Panc1 (cell line): Measurements from ENCODE around the gene MEGF11. TPM values are rescaled to one million over a fixed set of nuclear protein-coding genes. Genes with fewer than 3 reads are reported as not detected.

ENCODE experiments used
- ATAC-seq: fragments of 200-7000 bp; cut with Tn5 transposase; 2 replicates; pipeline ENCODE4 v1.9.1; 2020; ENCODE audit warnings: mild to moderate bottlenecking, moderate library complexity
- BruUV-seq: library from RNA; stranded (reverse); fragments of 400-500 nt; replicated peaks from 2 replicates; lab custom pipeline; 2021; lab: Mats Ljungman, UMichigan
- CTCF ChIA-PET: fragments of 300-600 bp; sonication (Branson Sonifier 250); formaldehyde crosslinking; loops from one replicate; lab custom pipeline; 2022; ENCODE audit warnings: antibody characterized with exemption; lab: Charles Lee
- POLR2A ChIA-PET: fragments of 300-600 bp; sonication (Branson Sonifier 250); formaldehyde crosslinking; loops from one replicate; lab custom pipeline; 2022; ENCODE audit warnings: antibody characterized with exemption; lab: Charles Lee
- DNase-seq: peaks from one replicate; pipeline ENCODE4 v3.0.0-alpha.2; 2010; ENCODE audit warnings: low read depth, low spot score
- H3K27ac ChIP-seq: 2 replicates; pipeline ENCODE4 v1.5.1; 2011; ENCODE audit warnings: mild to moderate bottlenecking, low read length, inconsistent platforms
- H3K27me3 ChIP-seq: fragments of 200-500 bp; sonication (Bioruptor generic); 2 replicates; pipeline ENCODE4 v1.6.0; 2014; ENCODE audit warnings: low read length, inconsistent platforms; ENCODE audit not compliant: control insufficient read depth, insufficient read depth
- H3K36me3 ChIP-seq: fragments of 200-500 bp; sonication (Bioruptor generic); 2 replicates; pipeline ENCODE4 v1.5.1; 2014; ENCODE audit warnings: inconsistent platforms, mild to moderate bottlenecking, low read length, moderate library complexity; ENCODE audit not compliant: control insufficient read depth, insufficient read depth
- H3K4me1 ChIP-seq: 2 replicates; pipeline ENCODE4 v1.5.1; 2011; ENCODE audit warnings: inconsistent platforms, mild to moderate bottlenecking, low read length, moderate library complexity; ENCODE audit not compliant: control insufficient read depth, insufficient read depth
- H3K4me3 ChIP-seq, 2 experiments: 2 replicates each; pipeline ENCODE4 v1.5.1; 2011 to 2012; ENCODE audit warnings: low read depth in 2 of 2, low read length in 2 of 2, mild to moderate bottlenecking in 2 of 2, inconsistent platforms in 1 of 2, moderate library complexity in 1 of 2
- H3K9me3 ChIP-seq: fragments of 200-500 bp; sonication (Bioruptor generic); 2 replicates; pipeline ENCODE4 v1.5.1; 2014; ENCODE audit warnings: low read depth, mild to moderate bottlenecking, inconsistent platforms, low read length, moderate library complexity; ENCODE audit not compliant: control insufficient read depth, insufficient read depth
- POLR2AphosphoS5 ChIP-seq: IDR thresholded peaks from 2 replicates; pipeline ENCODE4 v1.6.1; 2012; ENCODE audit warnings: mild to moderate bottlenecking, low read depth, low read length, moderate library complexity
- SIN3A ChIP-seq: IDR thresholded peaks from 2 replicates; pipeline ENCODE4 v1.6.1; 2012; ENCODE audit warnings: low read depth, mild to moderate bottlenecking, low read length, moderate library complexity, borderline replicate concordance; ENCODE audit not compliant: insufficient read depth
- TCF7L2 ChIP-seq: IDR thresholded peaks from 2 replicates; pipeline ENCODE4 v1.6.1; 2011; ENCODE audit warnings: mild to moderate bottlenecking, low read depth, low read length, inconsistent platforms
- in situ Hi-C: cut with HindIII; loops from 2 replicates; pipeline ENCODE4 v1.10.0; 2016; ENCODE audit warnings: low sequenced_read_pairs, low pct_unique_long_range_greater_than_20kb
- intact Hi-C: fragments of 100-400 bp; cut with micrococcal nuclease; formaldehyde crosslinking; loops from one replicate; pipeline ENCODE4 v1.10.0; 2022; ENCODE audit not compliant: unreplicated experiment
- total RNA-seq: library from RNA; stranded (reverse); gene quantifications from one replicate; pipeline ENCODE4 v1.2.1, GENCODE V29; 2021; ENCODE audit not compliant: unreplicated experiment
- TF ChIP-seq, protein P1 (sequence below): fragments of 450-650 bp; IDR thresholded peaks from 2 replicates; pipeline ENCODE4 v1.5.1; 2017; ENCODE audit warnings: mild to moderate bottlenecking
- TF ChIP-seq, protein P2 (sequence below), 2 experiments: IDR thresholded peaks; 2 replicates each; pipeline ENCODE4 v1.6.1; 2011 to 2012; ENCODE audit warnings: low read depth in 2 of 2, control low read depth in 1 of 2, low read length in 1 of 2, mild to moderate bottlenecking in 1 of 2, moderate library complexity in 1 of 2; ENCODE audit not compliant: insufficient read depth in 1 of 2

Gene MEGF11
- total RNA-seq, 1 experiment from 2014 or later = 0.95 TPM

DNA sequence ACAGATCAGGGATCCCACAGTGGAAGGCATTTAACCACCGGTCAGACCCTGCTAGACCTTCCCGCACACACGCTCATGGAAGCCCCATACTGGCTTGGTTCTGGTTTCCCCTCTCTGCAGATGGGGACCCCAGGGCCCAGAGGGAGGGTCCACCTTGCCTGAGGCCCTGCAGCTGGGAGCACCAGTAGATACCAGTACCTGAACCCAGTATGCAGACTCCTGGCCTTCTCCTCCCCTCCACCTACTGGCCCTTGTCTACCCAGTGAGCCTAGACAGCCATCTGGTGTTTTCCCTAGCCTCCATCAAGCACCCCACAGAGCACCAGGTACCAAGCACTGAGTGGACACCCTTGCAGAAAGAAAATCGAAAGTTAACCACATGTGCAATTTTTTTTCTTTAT is 65.1 kb downstream of the MEGF11 start:
- ChIA-PET CTCF (interaction anchor here (0.7 kb wide), 1 partner anchor 10 kb away, joined by 3 read pairs; no protein-coding TSS in a partner anchor), POLR2A (interaction anchor here (0.9 kb wide), 1 partner anchor 151 kb away, joined by 3 read pairs; no protein-coding TSS in a partner anchor)
- Histone ChIP-seq H3K36me3 (no peaks in the 10 kb centered on the region), H3K27ac (no peak overlapping the region), H3K9me3 (no peaks in the 10 kb centered on the region), H3K27me3 (peaks cover 14% of the 10 kb centered on the region; the same call in 1 of the 2 replicates), H3K4me1 (no peaks in the 10 kb centered on the region), H3K4me3 (no peak overlapping the region)
- BruUV-seq = no TSS peak
- TF ChIP-seq, protein P1, sequence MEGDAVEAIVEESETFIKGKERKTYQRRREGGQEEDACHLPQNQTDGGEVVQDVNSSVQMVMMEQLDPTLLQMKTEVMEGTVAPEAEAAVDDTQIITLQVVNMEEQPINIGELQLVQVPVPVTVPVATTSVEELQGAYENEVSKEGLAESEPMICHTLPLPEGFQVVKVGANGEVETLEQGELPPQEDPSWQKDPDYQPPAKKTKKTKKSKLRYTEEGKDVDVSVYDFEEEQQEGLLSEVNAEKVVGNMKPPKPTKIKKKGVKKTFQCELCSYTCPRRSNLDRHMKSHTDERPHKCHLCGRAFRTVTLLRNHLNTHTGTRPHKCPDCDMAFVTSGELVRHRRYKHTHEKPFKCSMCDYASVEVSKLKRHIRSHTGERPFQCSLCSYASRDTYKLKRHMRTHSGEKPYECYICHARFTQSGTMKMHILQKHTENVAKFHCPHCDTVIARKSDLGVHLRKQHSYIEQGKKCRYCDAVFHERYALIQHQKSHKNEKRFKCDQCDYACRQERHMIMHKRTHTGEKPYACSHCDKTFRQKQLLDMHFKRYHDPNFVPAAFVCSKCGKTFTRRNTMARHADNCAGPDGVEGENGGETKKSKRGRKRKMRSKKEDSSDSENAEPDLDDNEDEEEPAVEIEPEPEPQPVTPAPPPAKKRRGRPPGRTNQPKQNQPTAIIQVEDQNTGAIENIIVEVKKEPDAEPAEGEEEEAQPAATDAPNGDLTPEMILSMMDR = no peak; the same call in 1 of the 2 replicates
- TF ChIP-seq POLR2AphosphoS5 = no peak
- no peak for TF ChIP-seq TCF7L2
- TF ChIP-seq, protein P2, sequence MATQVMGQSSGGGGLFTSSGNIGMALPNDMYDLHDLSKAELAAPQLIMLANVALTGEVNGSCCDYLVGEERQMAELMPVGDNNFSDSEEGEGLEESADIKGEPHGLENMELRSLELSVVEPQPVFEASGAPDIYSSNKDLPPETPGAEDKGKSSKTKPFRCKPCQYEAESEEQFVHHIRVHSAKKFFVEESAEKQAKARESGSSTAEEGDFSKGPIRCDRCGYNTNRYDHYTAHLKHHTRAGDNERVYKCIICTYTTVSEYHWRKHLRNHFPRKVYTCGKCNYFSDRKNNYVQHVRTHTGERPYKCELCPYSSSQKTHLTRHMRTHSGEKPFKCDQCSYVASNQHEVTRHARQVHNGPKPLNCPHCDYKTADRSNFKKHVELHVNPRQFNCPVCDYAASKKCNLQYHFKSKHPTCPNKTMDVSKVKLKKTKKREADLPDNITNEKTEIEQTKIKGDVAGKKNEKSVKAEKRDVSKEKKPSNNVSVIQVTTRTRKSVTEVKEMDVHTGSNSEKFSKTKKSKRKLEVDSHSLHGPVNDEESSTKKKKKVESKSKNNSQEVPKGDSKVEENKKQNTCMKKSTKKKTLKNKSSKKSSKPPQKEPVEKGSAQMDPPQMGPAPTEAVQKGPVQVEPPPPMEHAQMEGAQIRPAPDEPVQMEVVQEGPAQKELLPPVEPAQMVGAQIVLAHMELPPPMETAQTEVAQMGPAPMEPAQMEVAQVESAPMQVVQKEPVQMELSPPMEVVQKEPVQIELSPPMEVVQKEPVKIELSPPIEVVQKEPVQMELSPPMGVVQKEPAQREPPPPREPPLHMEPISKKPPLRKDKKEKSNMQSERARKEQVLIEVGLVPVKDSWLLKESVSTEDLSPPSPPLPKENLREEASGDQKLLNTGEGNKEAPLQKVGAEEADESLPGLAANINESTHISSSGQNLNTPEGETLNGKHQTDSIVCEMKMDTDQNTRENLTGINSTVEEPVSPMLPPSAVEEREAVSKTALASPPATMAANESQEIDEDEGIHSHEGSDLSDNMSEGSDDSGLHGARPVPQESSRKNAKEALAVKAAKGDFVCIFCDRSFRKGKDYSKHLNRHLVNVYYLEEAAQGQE (IDR thresholded peaks at IDR 0.05; ENCODE audit: insufficient read depth in 1 of 2, low read depth in 2 of 2, low read length in 1 of 2) = no peak
- TF ChIP-seq SIN3A = no peak
- intact Hi-C loops (no loop called here), in situ Hi-C loops (no loop called here)
- no peak for DNase-seq
- no peak for ATAC-seq

DNA sequence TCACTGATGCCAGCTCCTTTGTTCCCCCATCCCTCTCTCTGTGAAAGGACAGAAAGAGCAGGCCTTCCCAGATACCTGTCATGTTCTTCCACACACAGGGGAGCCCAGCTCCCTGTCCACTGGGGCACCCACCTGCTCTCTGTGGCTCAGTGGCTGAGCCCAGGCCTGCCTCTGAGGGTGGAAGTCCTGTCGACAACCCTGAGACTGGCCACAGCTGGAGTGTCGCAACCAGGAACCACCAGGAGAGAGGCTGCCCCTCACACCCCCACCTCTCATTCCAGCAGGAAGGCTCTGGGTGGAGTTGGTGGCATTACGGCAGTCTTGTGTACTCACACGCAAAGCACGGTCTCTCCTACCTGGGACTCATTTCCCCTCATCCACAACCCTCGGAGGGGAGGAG is 66.3 kb downstream of the MEGF11 start:
- CTCF ChIA-PET = no interaction called here
- no peak for DNase-seq

More for the DNA sequence above, 66.3 kb downstream of the MEGF11 start:
- no peak for TF ChIP-seq SIN3A
- TF ChIP-seq POLR2AphosphoS5 = no peak
- TF ChIP-seq, protein P2 (IDR thresholded peaks at IDR 0.05; ENCODE audit: insufficient read depth in 1 of 2, low read depth in 2 of 2, low read length in 1 of 2) = no peak
- TF ChIP-seq TCF7L2 = no peak
- TF ChIP-seq, protein P1 = no peak
- no peaks in the 10 kb centered on the region for H3K4me1 ChIP-seq
- ATAC-seq = no peak
- no peaks in the 10 kb centered on the region for H3K9me3 ChIP-seq
- intact Hi-C loops (no loop called here), in situ Hi-C loops (no loop called here)
- H3K36me3 ChIP-seq = no peaks in the 10 kb centered on the region
- BruUV-seq = no TSS peak
- H3K27ac ChIP-seq = no peak overlapping the region
- no peak overlapping the region for H3K4me3 ChIP-seq
- H3K27me3 ChIP-seq = peaks cover 21% of the 10 kb centered on the region; the same call in 1 of the 2 replicates
- POLR2A ChIA-PET = no interaction called here
